Myocyte (in vitro differentiated cells): ENCODE measurements around the gene PLSCR2. TPM values are rescaled to one million over a fixed set of nuclear protein-coding genes. Genes with fewer than 3 reads are reported as not detected.
"Not testable (repeated sequence)": the region's sequence is repeated elsewhere in the genome, so short reads cannot be mapped to it uniquely, and the experiment has no call there.

Experiments
- DNase-seq: peaks from one replicate; pipeline ENCODE4 v3.0.0-alpha.2; 2012; ENCODE audit warnings: low read depth
- polyA plus RNA-seq: library from polyadenylated mRNA; unstranded; fragments of >200 nt; gene quantifications from one replicate; pipeline ENCODE4 v1.2.1, GENCODE V29; 2012; ENCODE audit warnings: missing spikeins
- total RNA-seq: library from RNA; depleted of rRNA; stranded (reverse); fragments of >200 nt; gene quantifications from 2 replicates; pipeline ENCODE4 v1.2.3, GENCODE V29; 2014

The PLSCR2 gene
- total RNA-seq: not detected in 2 replicates
- polyA plus RNA-seq: not detected

DNA sequence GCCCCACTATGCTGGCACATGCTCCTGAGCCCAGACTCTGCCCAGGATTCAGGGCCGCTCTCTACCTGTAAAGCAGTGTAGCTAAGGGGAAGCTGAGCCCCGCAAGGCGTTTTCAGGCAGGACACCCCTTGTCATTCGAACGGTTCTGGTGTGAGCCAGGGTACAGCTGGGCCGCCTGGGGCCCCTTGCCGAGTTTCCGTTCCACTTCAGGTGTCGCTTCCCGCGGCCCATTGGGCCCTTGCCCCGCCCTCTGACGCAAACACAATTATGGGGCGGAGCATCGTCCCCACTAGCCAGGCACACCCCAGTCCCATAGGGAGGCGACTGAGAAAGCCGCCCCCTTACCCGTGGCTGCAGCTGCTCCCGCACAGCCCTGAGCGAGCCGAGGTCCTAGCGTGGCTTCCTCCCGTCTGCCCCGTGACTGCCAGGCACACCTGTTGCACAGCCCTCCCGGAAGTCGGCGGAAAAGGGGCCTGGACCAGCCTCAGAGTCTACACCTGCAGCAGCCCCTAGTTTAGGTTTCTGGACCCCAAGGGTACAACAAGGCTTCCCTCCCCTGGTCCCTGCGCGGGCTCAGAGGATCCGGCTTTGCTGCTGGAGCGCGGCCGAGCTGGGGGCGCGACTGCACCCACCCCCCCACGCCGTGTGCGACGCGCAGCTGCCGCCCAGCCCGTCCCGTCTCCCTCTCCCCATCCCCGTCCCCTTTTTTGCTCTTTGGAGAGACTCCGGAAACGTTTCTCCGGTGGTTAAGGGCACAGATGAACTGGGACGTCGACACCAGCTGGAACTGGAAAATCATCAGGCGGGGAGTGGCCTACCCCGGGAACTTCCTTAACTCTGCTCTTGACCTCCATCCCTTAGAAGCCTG lies at the start of gene PLSCR2:
PLSCR2 (minus strand) TSS at position 412 of the 868 bp plus-strand sequence. CDS start 9,657 bp downstream, outside the sequence.
- DNase-seq: no peak

GRCh38 chr3:146517684-146518435 lies 48.5 kb upstream of the PLSCR2 start:
- DNase-seq: no peak

- DNase-seq: peak; percentile 33
These were observed 44.2 kb upstream of the PLSCR2 start for GRCh38 chr3:146513386-146514051.

GRCh38 chr3:146511402-146512134 lies 42.2 kb upstream of the PLSCR2 start:
- no peak for DNase-seq

GRCh38 chr3:146507331-146508120 lies 38.2 kb upstream of the PLSCR2 start:
- DNase-seq: no peak

DNA sequence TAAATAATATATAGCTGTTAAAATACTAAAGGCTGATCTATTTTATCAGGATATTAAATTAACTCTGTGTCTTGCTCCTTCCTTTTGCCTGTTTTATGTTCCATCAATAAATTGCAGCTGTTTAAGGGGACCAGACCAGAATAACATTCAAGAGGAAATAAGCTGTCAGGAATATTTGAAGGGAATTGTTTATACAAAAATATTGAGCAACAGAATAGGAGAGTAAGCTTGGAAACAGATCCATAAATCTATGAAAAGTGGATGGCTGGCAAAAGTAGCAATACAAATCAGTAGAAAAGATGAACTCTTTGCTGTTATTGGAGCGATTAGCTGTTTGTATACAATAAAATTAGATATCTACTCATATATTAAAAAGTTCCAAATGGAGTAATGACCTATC lies 36.2 kb upstream of the PLSCR2 start:
- no peak for DNase-seq

- no peak for DNase-seq
These were observed 35.3 kb upstream of the PLSCR2 start for GRCh38 chr3:146504498-146505197.

DNA sequence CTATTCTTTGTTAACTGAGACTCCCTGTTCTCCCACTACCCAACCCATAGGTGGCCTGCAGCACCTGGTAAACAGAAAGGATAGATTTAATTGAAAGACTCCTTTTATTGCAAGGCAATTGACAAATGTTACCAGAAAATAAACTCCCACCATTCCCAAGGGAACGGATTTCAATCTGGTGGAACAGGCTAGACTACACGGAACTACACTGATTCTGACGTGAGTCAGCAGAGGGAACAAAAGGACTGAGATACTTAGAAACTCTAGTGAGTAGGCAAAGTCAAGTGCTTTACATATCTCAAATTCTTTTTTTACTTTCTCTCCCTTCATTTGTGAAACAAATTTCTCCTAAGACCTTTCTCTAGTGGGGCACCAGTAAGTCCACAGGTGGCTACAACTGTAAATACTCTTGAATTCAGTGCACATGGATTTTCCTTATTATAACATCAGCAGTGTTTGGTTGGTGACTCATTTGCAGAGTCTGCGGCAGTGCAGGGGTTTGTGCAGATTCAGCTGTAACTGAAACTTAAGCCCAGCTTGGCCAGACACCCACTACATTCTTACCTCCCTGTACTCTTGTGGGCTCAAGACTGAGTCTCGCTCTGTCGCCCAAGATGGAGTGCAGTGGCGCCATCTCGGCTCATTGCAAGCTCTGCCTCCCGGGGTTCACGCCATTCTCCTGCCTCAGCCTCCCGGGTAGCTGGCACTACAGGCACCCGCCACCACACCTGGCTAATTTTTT lies 34.3 kb upstream of the PLSCR2 start:
- DNase-seq: peak; percentile 87

DNA sequence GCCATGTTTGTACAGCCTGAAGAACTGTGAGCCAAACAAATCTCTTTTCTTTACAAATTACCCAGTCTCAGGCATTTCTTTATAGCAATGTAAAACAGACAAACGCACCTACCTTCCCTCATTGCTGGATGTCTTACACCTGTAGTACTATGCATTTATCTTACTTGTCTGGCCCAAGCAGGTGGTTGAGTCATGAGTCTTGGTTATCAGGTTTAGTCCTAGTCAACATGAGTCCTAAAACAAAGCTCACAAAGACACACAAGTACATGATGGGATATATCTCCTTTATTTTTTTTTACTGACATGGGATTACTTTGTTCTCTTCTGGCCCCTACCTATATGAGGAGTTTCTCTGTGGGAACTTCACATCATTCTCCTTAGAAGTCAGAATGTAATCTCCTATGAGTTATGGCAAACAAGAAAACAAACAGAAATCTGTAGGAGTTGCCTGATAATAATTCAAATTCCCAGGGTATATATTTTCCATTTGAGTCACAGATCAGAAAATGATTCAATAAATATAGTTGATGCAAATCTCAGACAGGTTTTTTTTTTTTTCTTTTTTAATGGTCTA lies 33.6 kb upstream of the PLSCR2 start:
- DNase-seq: no peak

DNA sequence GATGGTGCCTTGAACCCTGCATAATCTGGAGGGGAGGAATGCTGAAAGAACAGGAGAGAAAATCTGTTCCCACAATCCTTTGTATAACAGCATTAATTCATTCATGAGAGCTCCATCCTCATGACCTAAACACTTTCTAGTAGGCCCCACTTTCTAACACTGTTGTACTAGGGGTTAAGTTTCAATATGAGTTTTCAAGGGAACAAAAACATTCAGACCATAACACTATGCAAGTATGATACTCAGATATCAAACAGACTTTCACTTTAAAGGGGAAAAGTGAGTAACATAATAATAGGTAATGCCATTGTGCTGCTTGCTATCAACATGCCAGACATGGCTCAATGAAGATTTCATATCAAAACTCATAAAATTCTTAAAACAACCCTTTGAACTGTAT lies 32.4 kb upstream of the PLSCR2 start:
- DNase-seq: no peak

DNA sequence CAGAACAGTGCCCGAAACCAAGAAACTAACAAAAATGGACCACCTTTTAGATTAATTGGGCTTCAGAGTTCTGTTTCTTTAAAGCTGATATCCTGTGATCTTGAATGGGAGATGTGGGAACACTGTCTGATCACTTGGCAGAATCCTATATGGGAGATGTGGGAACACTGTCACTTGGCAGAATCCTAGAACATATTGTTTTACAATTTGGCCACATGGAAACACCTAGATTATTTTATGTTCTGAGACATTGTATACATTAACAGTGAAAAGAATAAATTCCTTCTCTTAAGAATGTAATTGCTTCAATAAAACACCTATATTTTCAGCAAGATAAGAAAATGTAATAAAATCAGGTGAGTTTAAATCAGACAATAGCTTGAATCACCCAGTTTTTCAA lies 30.3 kb upstream of the PLSCR2 start:
- no peak for DNase-seq

DNA sequence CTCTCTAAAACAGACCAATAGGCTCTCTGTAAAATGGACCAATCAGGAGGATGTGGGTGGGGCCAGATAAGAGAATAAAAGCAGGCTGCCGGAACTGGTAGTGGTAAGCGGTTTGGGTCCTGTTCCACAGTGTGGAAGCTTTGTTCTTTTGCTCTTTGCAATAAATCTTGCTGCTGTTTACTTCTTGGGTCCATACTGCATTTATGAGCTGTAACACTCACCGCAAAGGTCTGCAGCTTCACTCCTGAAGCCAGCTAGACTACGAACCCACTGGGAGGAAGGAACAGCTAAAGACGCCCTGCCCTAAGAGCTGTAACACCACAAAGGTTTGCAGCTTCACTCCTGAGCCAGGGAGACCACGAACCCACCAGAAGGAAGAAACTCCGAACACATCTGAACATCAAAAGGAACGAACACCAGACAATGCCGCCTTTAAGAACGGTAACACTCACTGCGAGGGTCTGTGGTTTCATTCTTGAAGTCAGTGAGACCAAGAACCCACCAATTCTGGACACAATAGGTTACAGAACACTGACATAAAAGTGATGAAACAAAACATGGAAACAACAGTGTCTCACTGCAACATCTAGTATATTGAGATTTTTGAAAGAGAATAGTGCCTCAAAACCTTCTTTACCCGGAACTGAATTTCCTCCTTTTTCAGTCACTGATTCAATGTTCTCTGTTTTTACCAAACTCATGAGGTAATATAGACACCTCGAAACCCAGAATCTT lies 28.8 kb upstream of the PLSCR2 start:
- no peak for DNase-seq

- not testable (repeated sequence) for DNase-seq
These were observed 27.9 kb upstream of the PLSCR2 start for GRCh38 chr3:146497145-146497843.

DNA sequence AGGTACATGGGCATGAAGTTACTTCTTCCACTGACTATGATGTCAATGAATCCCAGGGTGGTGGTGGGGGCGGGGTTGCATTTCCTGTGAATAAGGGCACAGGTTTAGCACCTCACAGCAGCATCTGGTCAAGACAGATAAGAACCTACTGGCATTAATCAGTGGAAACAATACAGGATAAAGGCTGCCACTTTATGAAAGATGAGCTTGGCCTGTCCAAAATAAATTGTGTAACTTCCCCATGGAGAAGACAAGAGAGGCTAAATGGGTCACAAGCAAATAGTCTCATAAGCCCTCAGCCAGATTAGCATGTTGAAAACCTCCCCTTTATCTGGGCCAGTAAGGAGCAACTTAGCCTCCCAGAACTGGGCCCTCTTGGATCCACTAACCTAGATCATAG lies 27.4 kb upstream of the PLSCR2 start:
- no peak for DNase-seq

DNA sequence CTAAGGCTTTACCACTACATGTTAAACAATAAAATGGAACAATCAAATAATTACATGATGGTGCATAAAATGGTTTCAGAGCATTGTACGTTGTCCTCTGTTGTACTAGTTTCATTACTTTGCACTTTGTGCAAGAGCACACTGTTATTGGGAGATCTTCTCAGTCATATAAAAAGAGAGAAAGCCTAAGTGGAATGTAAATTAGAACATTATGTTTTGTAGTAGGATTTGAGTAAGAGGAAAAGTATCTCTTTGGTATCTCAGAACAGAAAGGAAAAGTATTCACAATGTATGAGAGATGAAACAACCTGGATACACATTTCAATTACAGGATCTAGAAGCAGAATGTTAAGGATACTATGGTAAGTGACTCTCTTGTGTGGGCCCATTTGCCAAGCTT lies 26.9 kb upstream of the PLSCR2 start:
- no peak for DNase-seq

GRCh38 chr3:146493761-146494160 lies 24.4 kb upstream of the PLSCR2 start:
- no peak for DNase-seq

- DNase-seq: no peak
These were observed 23.9 kb upstream of the PLSCR2 start for GRCh38 chr3:146493221-146493620.
